Measurements from ENCODE around the gene RFC3. TPM values are rescaled to one million over a fixed set of nuclear protein-coding genes. Genes with fewer than 3 reads are reported as not detected.

RFC3 gene
- total RNA-seq, 1 experiment from 2014 or later, result 59.2 TPM

DNA sequence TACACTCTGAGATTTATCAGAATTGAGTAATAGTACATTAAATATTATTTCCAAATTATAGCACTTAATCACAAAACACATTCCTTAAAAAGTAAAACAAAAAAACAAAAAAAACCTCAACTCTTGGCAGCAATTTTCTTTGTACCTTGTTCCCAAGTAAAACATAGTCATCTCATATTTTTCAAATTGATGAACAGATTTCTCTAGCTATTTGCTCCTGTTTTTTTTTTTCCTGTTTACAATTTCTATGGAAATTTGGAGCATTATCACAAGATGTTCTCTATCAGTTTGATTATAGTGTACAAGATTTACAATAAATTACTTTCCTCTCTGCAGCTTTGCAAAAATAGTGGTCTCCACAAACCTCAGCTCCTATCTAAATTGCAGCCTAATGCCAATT, 25.0 kb downstream of the RFC3 start:
- Histone ChIP-seq H3K18ac (ENCODE audit: insufficient read length, low read depth, low read length) (no peak overlapping the region), H4K8ac (replicated peaks; ENCODE audit: insufficient read length, low read depth, low read length) (no peak overlapping the region), H4K91ac (ENCODE audit: insufficient read length, low read depth, low read length) (no peak overlapping the region), H3K14ac (ENCODE audit: insufficient read depth, low read length) (no peak overlapping the region), H3K4ac (ENCODE audit: low read depth, low read length) (no peak overlapping the region), H3K9me3 (ENCODE audit: control insufficient read depth, low read depth, low read length) (no peaks in the 10 kb centered on the region), H2BK15ac (ENCODE audit: low read depth, low read length) (no peak overlapping the region), H4K20me1 (ENCODE audit: control insufficient read depth, insufficient read depth, insufficient read length) (no peaks in the 10 kb centered on the region), H3K23ac (ENCODE audit: insufficient read length, low read depth, low read length) (no peak overlapping the region), H3K23me2 (ENCODE audit: insufficient read length, low read depth, low read length, poor library complexity, severe bottlenecking) (no peaks in the 10 kb centered on the region), H2AFZ (ENCODE audit: low read length) (no peak overlapping the region), H3T11ph (ENCODE audit: low read length) (no peak overlapping the region), H3K27ac (ENCODE audit: insufficient read length, low read depth, low read length) (no peak overlapping the region), H2BK120ac (ENCODE audit: low read depth, low read length, poor library complexity, severe bottlenecking) (no peak overlapping the region), H3K4me1 (ENCODE audit: insufficient read depth, low read length) (no peaks in the 10 kb centered on the region), H2BK12ac (ENCODE audit: insufficient read length, low read depth, low read length) (no peak overlapping the region), H3K79me1 (ENCODE audit: insufficient read depth, low read depth, low read length, poor library complexity, severe bottlenecking) (no peaks in the 10 kb centered on the region), H3K9ac (ENCODE audit: extremely low read depth, insufficient read length, low read length) (no peak overlapping the region), H3K4me2 (ENCODE audit: insufficient read depth, insufficient read length, low read length) (no peak overlapping the region), H3K79me2 (ENCODE audit: insufficient read depth, low read length) (no peaks in the 10 kb centered on the region), H2BK5ac (ENCODE audit: insufficient read length, low read length) (no peak overlapping the region), H2BK20ac (ENCODE audit: low read depth, low read length, poor library complexity, severe bottlenecking) (no peak overlapping the region), H3K56ac (ENCODE audit: insufficient read length, low read depth, low read length) (no peak overlapping the region), H2AK5ac (ENCODE audit: insufficient read length, low read length) (no peak overlapping the region), H3K27me3 (ENCODE audit: insufficient read depth, low read length) (no peaks in the 10 kb centered on the region), H4K5ac (ENCODE audit: insufficient read length, low read depth, low read length) (no peak overlapping the region)
- no peak overlapping the region for H3K4me3 Mint-ChIP-seq
- H3K27ac Mint-ChIP-seq, result no peak overlapping the region
- H3K27me3 Mint-ChIP-seq (ENCODE audit: low read depth), result no peaks in the 10 kb centered on the region
- TF ChIP-seq, protein P1, sequence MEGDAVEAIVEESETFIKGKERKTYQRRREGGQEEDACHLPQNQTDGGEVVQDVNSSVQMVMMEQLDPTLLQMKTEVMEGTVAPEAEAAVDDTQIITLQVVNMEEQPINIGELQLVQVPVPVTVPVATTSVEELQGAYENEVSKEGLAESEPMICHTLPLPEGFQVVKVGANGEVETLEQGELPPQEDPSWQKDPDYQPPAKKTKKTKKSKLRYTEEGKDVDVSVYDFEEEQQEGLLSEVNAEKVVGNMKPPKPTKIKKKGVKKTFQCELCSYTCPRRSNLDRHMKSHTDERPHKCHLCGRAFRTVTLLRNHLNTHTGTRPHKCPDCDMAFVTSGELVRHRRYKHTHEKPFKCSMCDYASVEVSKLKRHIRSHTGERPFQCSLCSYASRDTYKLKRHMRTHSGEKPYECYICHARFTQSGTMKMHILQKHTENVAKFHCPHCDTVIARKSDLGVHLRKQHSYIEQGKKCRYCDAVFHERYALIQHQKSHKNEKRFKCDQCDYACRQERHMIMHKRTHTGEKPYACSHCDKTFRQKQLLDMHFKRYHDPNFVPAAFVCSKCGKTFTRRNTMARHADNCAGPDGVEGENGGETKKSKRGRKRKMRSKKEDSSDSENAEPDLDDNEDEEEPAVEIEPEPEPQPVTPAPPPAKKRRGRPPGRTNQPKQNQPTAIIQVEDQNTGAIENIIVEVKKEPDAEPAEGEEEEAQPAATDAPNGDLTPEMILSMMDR (conservative IDR thresholded peaks at IDR 0.05), result no peak
- H3K4me1 Mint-ChIP-seq, result no peaks in the 10 kb centered on the region
- peaks cover 4 to 52% (median 39%) of the 10 kb centered on the region in 3 experiments; a peak in 6 of 7 replicates for H3K36me3 Mint-ChIP-seq (ENCODE audit: insufficient read depth in 1 of 3, low read depth in 3 of 3)
- H3K9me3 Mint-ChIP-seq, result no peaks in the 10 kb centered on the region
- DNase-seq, result no peak

Measured in H9 (cell line).